HG02623 (cell line): Measurements from ENCODE around the gene HMCN1.
A peak's percentile ranks its signal among the peaks of the same experiment; 100 is the strongest.

Experiments used
- ATAC-seq: cut with Tn5 transposase; IDR thresholded peaks from one replicate; pipeline ENCODE4 v1.9.1; 2021; ENCODE audit warnings: moderate library complexity; ENCODE audit not compliant: unreplicated experiment

HMCN1 gene

GRCh38 chr1:185803241-185803640 lies 69.0 kb downstream of the HMCN1 start:
- no peak for ATAC-seq

GRCh38 chr1:185804206-185804605 lies 70.0 kb downstream of the HMCN1 start:
- no peak for ATAC-seq

- ATAC-seq = no peak
These were observed 70.4 kb downstream of the HMCN1 start for GRCh38 chr1:185804608-185805007.

- no peak for ATAC-seq
These were observed 73.1 kb downstream of the HMCN1 start for GRCh38 chr1:185807275-185807674.

GRCh38 chr1:185808631-185809030 lies 74.4 kb downstream of the HMCN1 start:
- no peak for ATAC-seq

- no peak for ATAC-seq
These were observed 77.0 kb downstream of the HMCN1 start for GRCh38 chr1:185811073-185811709.

GRCh38 chr1:185812934-185813333 lies 78.7 kb downstream of the HMCN1 start:
- no peak for ATAC-seq

GRCh38 chr1:185813401-185813979 lies 79.3 kb downstream of the HMCN1 start:
- peak; percentile 58 for ATAC-seq

- ATAC-seq = no peak
These were observed 82.3 kb downstream of the HMCN1 start for GRCh38 chr1:185816460-185816859.

GRCh38 chr1:185819798-185820197 lies 85.6 kb downstream of the HMCN1 start:
- ATAC-seq = no peak

GRCh38 chr1:185821612-185822385 lies 87.6 kb downstream of the HMCN1 start:
- ATAC-seq = no peak

GRCh38 chr1:185823467-185823866 lies 89.3 kb downstream of the HMCN1 start:
- ATAC-seq = no peak

GRCh38 chr1:185824106-185824505 lies 89.9 kb downstream of the HMCN1 start:
- ATAC-seq = no peak

- no peak for ATAC-seq
These were observed 91.4 kb downstream of the HMCN1 start for GRCh38 chr1:185825556-185825955.

GRCh38 chr1:185834371-185834905 lies 100.2 kb downstream of the HMCN1 start:
- no peak for ATAC-seq

- no peak for ATAC-seq
These were observed 101.0 kb downstream of the HMCN1 start for GRCh38 chr1:185835191-185835590.

GRCh38 chr1:185837711-185838110 lies 103.5 kb downstream of the HMCN1 start:
- no peak for ATAC-seq

- no peak for ATAC-seq
These were observed 103.9 kb downstream of the HMCN1 start for GRCh38 chr1:185838111-185838510.

GRCh38 chr1:185840880-185841279 lies 106.7 kb downstream of the HMCN1 start:
- ATAC-seq = no peak

GRCh38 chr1:185843297-185843869 lies 109.2 kb downstream of the HMCN1 start:
- ATAC-seq = no peak

GRCh38 chr1:185843986-185844385 lies 109.8 kb downstream of the HMCN1 start:
- ATAC-seq = no peak
